Hepatocyte (in vitro differentiated cells): ENCODE results near the gene ZNF358. TPM values are rescaled to one million over a fixed set of nuclear protein-coding genes. Genes with fewer than 3 reads are reported as not detected.

Experiments
- DNase-seq: peaks from one replicate; pipeline ENCODE4 v3.0.0-alpha.2; 2016; ENCODE audit warnings: low spot score
- H2AFZ ChIP-seq: fragments of 200-600 bp; sonication (generic); 2 replicates; pipeline ENCODE4 v1.6.0; 2016; ENCODE audit warnings: antibody characterized with exemption, mild to moderate bottlenecking
- H3K27ac ChIP-seq: fragments of 200-600 bp; sonication (generic); 2 replicates; pipeline ENCODE4 v1.5.1; 2016; ENCODE audit warnings: mild to moderate bottlenecking
- H3K27me3 ChIP-seq: fragments of 200-600 bp; sonication (generic); 2 replicates; pipeline ENCODE4 v1.6.1; 2016
- H3K36me3 ChIP-seq: fragments of 200-600 bp; sonication (generic); replicated peaks from 2 replicates; pipeline ENCODE4 v1.5.1; 2016; ENCODE audit warnings: low read depth; ENCODE audit not compliant: insufficient read depth
- H3K4me1 ChIP-seq: fragments of 200-600 bp; sonication (generic); 2 replicates; pipeline ENCODE4 v1.5.1; 2016; ENCODE audit warnings: mild to moderate bottlenecking, moderate library complexity; ENCODE audit not compliant: insufficient read depth
- H3K4me2 ChIP-seq: fragments of 200-600 bp; sonication (generic); 2 replicates; pipeline ENCODE4 v1.6.0; 2016
- H3K4me3 ChIP-seq: fragments of 200-600 bp; sonication (generic); 2 replicates; pipeline ENCODE4 v1.5.1; 2016; ENCODE audit warnings: mild to moderate bottlenecking
- H3K79me2 ChIP-seq: fragments of 200-600 bp; sonication (generic); 2 replicates; pipeline ENCODE4 v1.6.0; 2017; ENCODE audit warnings: mild to moderate bottlenecking
- H3K9me2 ChIP-seq: fragments of 200-600 bp; sonication (generic); replicated peaks from 2 replicates; pipeline ENCODE4 v1.6.0; 2017; ENCODE audit warnings: mild to moderate bottlenecking; ENCODE audit not compliant: insufficient read depth
- H3K9me3 ChIP-seq: fragments of 200-600 bp; sonication (generic); 2 replicates; pipeline ENCODE4 v1.5.1; 2016; ENCODE audit warnings: low read depth, mild to moderate bottlenecking
- H4K20me1 ChIP-seq: fragments of 200-600 bp; sonication (generic); 2 replicates; pipeline ENCODE4 v1.6.0; 2016; ENCODE audit warnings: mild to moderate bottlenecking; ENCODE audit not compliant: insufficient read depth, poor library complexity, severe bottlenecking
- CTCF ChIP-seq: fragments of 200-600 bp; sonication (generic); IDR thresholded peaks from 2 replicates; pipeline ENCODE4 v1.5.1; 2016; ENCODE audit warnings: antibody characterized with exemption, mild to moderate bottlenecking; ENCODE audit not compliant: poor library complexity
- EZH2 ChIP-seq: fragments of 200-600 bp; sonication (generic); IDR thresholded peaks from 2 replicates; pipeline ENCODE4 v1.6.1; 2016; ENCODE audit warnings: antibody characterized with exemption, mild to moderate bottlenecking, borderline replicate concordance
- EZH2phosphoT487 ChIP-seq: fragments of 200-600 bp; sonication (generic); IDR thresholded peaks from one replicate; pipeline ENCODE4 v1.6.1; 2018; ENCODE audit warnings: antibody characterized with exemption, mild to moderate bottlenecking, low read depth, moderate library complexity; ENCODE audit not compliant: unreplicated experiment, severe bottlenecking
- WGBS: methylation state at CpG from one replicate; pipeline ENCODE4 v1.1.6; 2016; ENCODE audit warnings: low lambda C conversion rate; ENCODE audit errors: missing lambda C conversion rate; 5-methylcytosine and 5-hydroxymethylcytosine counted together
- polyA plus RNA-seq: library from polyadenylated mRNA; unstranded; fragments of >200 nt; fragmentation: Nextera tagmentation; extraction: Ambion mirVana; gene quantifications from 2 replicates; pipeline ENCODE4 v1.2.1, GENCODE V29; 2016
- total RNA-seq: library from RNA; depleted of rRNA; stranded (reverse); fragments of >200 nt; gene quantifications from 2 replicates; pipeline ENCODE4 v1.2.3, GENCODE V29; 2014

The ZNF358 gene
- total and polyA plus RNA-seq, 2 experiments from 2014 or later = 37.8 to 39.9 TPM

GRCh38 chr19:7549429-7550148 is 33.7 kb downstream of the ZNF358 start:
- no peak overlapping the region for H2AFZ ChIP-seq
- WGBS = 97% methylated on average over 35 of the region's 36 CpGs
- no peaks in the 10 kb centered on the region for H3K36me3 ChIP-seq
- no peak overlapping the region for H3K27ac ChIP-seq
- no peaks in the 10 kb centered on the region for H4K20me1 ChIP-seq
- H3K9me2 ChIP-seq = no peaks in the 10 kb centered on the region
- no peak overlapping the region for H3K4me3 ChIP-seq
- H3K4me1 ChIP-seq = no peaks in the 10 kb centered on the region
- no peaks in the 10 kb centered on the region for H3K9me3 ChIP-seq
- TF ChIP-seq EZH2phosphoT487 (no peak), CTCF (no peak)
- DNase-seq = no peak
- H3K79me2 ChIP-seq = no peaks in the 10 kb centered on the region
- no peak overlapping the region for H3K4me2 ChIP-seq
- H3K27me3 ChIP-seq = no peaks in the 10 kb centered on the region

- no peak overlapping the region for H3K4me2 ChIP-seq
- no peak overlapping the region for H3K4me3 ChIP-seq
- no peaks in the 10 kb centered on the region for H3K79me2 ChIP-seq
- 96% methylated on average over 40 of the region's 41 CpGs for WGBS
- no peaks in the 10 kb centered on the region for H3K9me3 ChIP-seq
- H3K36me3 ChIP-seq = no peaks in the 10 kb centered on the region
- no peak overlapping the region for H3K27ac ChIP-seq
- TF ChIP-seq EZH2phosphoT487 (no peak), EZH2 (no peak), CTCF (no peak)
- no peaks in the 10 kb centered on the region for H3K4me1 ChIP-seq
- no peak overlapping the region for H2AFZ ChIP-seq
- DNase-seq = no peak
- H3K27me3 ChIP-seq = no peaks in the 10 kb centered on the region
- H4K20me1 ChIP-seq = no peaks in the 10 kb centered on the region
- H3K9me2 ChIP-seq = no peaks in the 10 kb centered on the region
These were observed 34.4 kb downstream of the ZNF358 start for GRCh38 chr19:7550169-7550770.

- 38% methylated on average over 31 of the region's 51 CpGs for WGBS
- H3K27me3 ChIP-seq = no peaks in the 10 kb centered on the region
- H2AFZ ChIP-seq = no peak overlapping the region
- H3K36me3 ChIP-seq = no peaks in the 10 kb centered on the region
- H3K4me2 ChIP-seq = peak overlapping the region; percentile 73
- DNase-seq = peak; percentile 86
- H3K9me2 ChIP-seq = no peaks in the 10 kb centered on the region
- no peaks in the 10 kb centered on the region for H3K79me2 ChIP-seq
- no peaks in the 10 kb centered on the region for H4K20me1 ChIP-seq
- no peaks in the 10 kb centered on the region for H3K9me3 ChIP-seq
- no peak overlapping the region for H3K4me3 ChIP-seq
- no peak overlapping the region for H3K27ac ChIP-seq
- TF ChIP-seq EZH2 = no peak
- TF ChIP-seq EZH2phosphoT487 = no peak
- TF ChIP-seq CTCF = no peak
- no peaks in the 10 kb centered on the region for H3K4me1 ChIP-seq
These were observed 35.3 kb downstream of the ZNF358 start for GRCh38 chr19:7550987-7551761.
